ENCODE data around the gene LRMDA. TPM values are rescaled to one million over a fixed set of nuclear protein-coding genes. Genes with fewer than 3 reads are reported as not detected.

Gene LRMDA
- total and polyA plus RNA-seq, 2 of the 8 experiments (the other 6 are each of a cell fraction or from before 2014, with no cell fraction given), result 0.86 to 2.8 TPM

DNA sequence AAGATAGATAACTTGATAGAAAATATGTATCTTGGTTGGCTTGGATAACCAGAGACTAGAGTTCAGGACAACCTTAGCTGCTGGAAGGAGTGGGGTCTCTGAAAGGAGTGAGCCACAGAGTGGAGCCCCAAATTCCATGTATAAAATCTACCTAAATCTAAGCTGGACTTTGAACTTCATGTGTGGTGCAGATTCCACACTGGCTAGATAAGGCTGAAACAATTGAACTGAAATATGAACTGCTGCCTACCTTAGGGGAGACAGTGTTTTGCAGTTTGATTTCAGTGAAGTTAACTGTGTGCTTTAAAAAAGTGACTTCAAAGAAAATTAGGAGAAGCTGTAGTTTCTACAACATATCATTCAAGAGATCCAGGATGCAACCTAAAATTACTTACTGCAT is 123.9 kb downstream of the LRMDA start:
- H3K4me1 ChIP-seq (replicated peaks in 1 of 4; ENCODE audit: control insufficient read depth in 3 of 4, insufficient read depth in 4 of 4, low read length in 3 of 4), result no peaks in the 10 kb centered on the region
- H2BK120ac ChIP-seq (replicated peaks; ENCODE audit: low read depth, low read length), result no peak overlapping the region
- H3K27ac ChIP-seq (ENCODE audit: low read depth, low read length), result no peak overlapping the region
- no peak overlapping the region for H3K18ac ChIP-seq (ENCODE audit: extremely low read depth, low read length)
- H3K14ac ChIP-seq (ENCODE audit: insufficient read length), result no peak overlapping the region
- no peak for DNase-seq (ENCODE audit: low read depth in 1 of 2, low spot score in 2 of 2)
- no peak overlapping the region for H2AK5ac ChIP-seq (ENCODE audit: low read depth, low read length)
- no peak overlapping the region for H3K4ac ChIP-seq (replicated peaks; ENCODE audit: insufficient read length, low read depth, low read length)
- H3K4me3 ChIP-seq (ENCODE audit: extremely low read depth in 1 of 4, insufficient read depth in 2 of 4, low read depth in 3 of 4, low read length in 4 of 4), result no peak overlapping the region
- H4K5ac ChIP-seq (ENCODE audit: insufficient read length, low read depth, low read length), result no peak overlapping the region
- H4K8ac ChIP-seq (ENCODE audit: extremely low read depth, insufficient read depth, low read length), result no peak overlapping the region
- H3K79me2 ChIP-seq (ENCODE audit: control insufficient read depth in 1 of 2, insufficient read depth in 2 of 2, low read length in 2 of 2), result no peaks in the 10 kb centered on the region
- no peaks in the 10 kb centered on the region for H3K36me3 ChIP-seq (ENCODE audit: control insufficient read depth in 2 of 4, insufficient read depth in 4 of 4, low read length in 3 of 4)
- no peak overlapping the region for H2BK15ac ChIP-seq (ENCODE audit: low read length)
- H3K23ac ChIP-seq (ENCODE audit: insufficient read length), result no peak overlapping the region
- no peak overlapping the region for H2BK20ac ChIP-seq (ENCODE audit: low read length)
- no peak overlapping the region for H3K56ac ChIP-seq (replicated peaks; ENCODE audit: insufficient read length, low read depth, low read length)
- no peaks in the 10 kb centered on the region for H4K20me1 ChIP-seq (replicated peaks in 1 of 2; ENCODE audit: control insufficient read depth in 1 of 2, insufficient read depth in 2 of 2, low read length in 2 of 2)
- H3K9ac ChIP-seq (replicated peaks in 1 of 4; ENCODE audit: extremely low read depth in 1 of 4, low read depth in 3 of 4, low read length in 3 of 4), result no peak overlapping the region
- FAIRE-seq, result no peak
- no peaks in the 10 kb centered on the region for H3K27me3 ChIP-seq (replicated peaks in 1 of 4; ENCODE audit: control insufficient read depth in 3 of 4, extremely low read depth in 1 of 4, insufficient read depth in 3 of 4, low read length in 3 of 4)
- H2BK12ac ChIP-seq (ENCODE audit: low read depth, low read length), result no peak overlapping the region
- no peak overlapping the region for H2AFZ ChIP-seq (ENCODE audit: low read length)
- POLR2A ChIA-PET (ENCODE audit: partially characterized antibody), result no interaction called here
- H2BK5ac ChIP-seq (ENCODE audit: low read depth, low read length), result no peak overlapping the region
- H3K4me2 ChIP-seq (ENCODE audit: insufficient read depth in 1 of 2, low read depth in 2 of 2, low read length in 2 of 2), result no peak overlapping the region
- H3K79me1 ChIP-seq (ENCODE audit: low read depth, low read length), result no peaks in the 10 kb centered on the region
- no peaks in the 10 kb centered on the region for H3K23me2 ChIP-seq (ENCODE audit: low read depth, low read length)
- CTCF ChIA-PET (ENCODE audit: partially characterized antibody), result interaction anchor here (0.5 to 1.1 kb wide), 3 partner anchors 10 to 482 kb away, joined by 3 read pairs; no protein-coding TSS in a partner anchor
- no peak overlapping the region for H4K91ac ChIP-seq (replicated peaks; ENCODE audit: insufficient read length, low read length)
- no peaks in the 10 kb centered on the region; a peak in 1 of 4 replicates for H3K9me3 ChIP-seq (ENCODE audit: insufficient read depth in 2 of 2, low read depth in 1 of 2, low read length in 1 of 2)
- no peak for TF ChIP-seq TCF12 (IDR thresholded peaks at IDR 0.05; ENCODE audit: low read depth, low read length)
- no peak for TF ChIP-seq SIRT6 (IDR thresholded peaks at IDR 0.05; ENCODE audit: low read length)
- TF ChIP-seq ZNF274 (IDR thresholded peaks at IDR 0.05; ENCODE audit: borderline replicate concordance, extremely low read depth, low read length), result no peak
- no peak for TF ChIP-seq RFX5 (IDR thresholded peaks at IDR 0.05; ENCODE audit: borderline replicate concordance, low read depth, low read length)
- no peak for TF ChIP-seq POLR2A (IDR thresholded peaks at IDR 0.05; ENCODE audit: control extremely low read depth in 1 of 2, low read depth in 2 of 2, low read length in 2 of 2)
- TF ChIP-seq POU5F1 (IDR thresholded peaks at IDR 0.05; ENCODE audit: low read depth, low read length), result no peak
- TF ChIP-seq, protein P1, sequence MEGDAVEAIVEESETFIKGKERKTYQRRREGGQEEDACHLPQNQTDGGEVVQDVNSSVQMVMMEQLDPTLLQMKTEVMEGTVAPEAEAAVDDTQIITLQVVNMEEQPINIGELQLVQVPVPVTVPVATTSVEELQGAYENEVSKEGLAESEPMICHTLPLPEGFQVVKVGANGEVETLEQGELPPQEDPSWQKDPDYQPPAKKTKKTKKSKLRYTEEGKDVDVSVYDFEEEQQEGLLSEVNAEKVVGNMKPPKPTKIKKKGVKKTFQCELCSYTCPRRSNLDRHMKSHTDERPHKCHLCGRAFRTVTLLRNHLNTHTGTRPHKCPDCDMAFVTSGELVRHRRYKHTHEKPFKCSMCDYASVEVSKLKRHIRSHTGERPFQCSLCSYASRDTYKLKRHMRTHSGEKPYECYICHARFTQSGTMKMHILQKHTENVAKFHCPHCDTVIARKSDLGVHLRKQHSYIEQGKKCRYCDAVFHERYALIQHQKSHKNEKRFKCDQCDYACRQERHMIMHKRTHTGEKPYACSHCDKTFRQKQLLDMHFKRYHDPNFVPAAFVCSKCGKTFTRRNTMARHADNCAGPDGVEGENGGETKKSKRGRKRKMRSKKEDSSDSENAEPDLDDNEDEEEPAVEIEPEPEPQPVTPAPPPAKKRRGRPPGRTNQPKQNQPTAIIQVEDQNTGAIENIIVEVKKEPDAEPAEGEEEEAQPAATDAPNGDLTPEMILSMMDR (IDR thresholded peaks at IDR 0.05; ENCODE audit: control extremely low read depth in 1 of 3, insufficient read depth in 1 of 3, low read depth in 1 of 3, low read length in 3 of 3), result no peak
- no peak for TF ChIP-seq PHF8 (conservative IDR thresholded peaks at IDR 0.05; ENCODE audit: low read depth, low read length)
- TF ChIP-seq GTF2F1 (IDR thresholded peaks at IDR 0.05; ENCODE audit: borderline replicate concordance, low read depth, low read length), result no peak
- TF ChIP-seq KDM5A (IDR thresholded peaks at IDR 0.05; ENCODE audit: low read length), result no peak
- TF ChIP-seq HDAC2 (IDR thresholded peaks at IDR 0.05; ENCODE audit: borderline replicate concordance in 1 of 2, low read depth in 2 of 2, low read length in 2 of 2), result no peak
- TF ChIP-seq RXRA (IDR thresholded peaks at IDR 0.05; ENCODE audit: insufficient read depth, low read depth, low read length), result no peak
- TF ChIP-seq RAD21 (IDR thresholded peaks at IDR 0.05 in 1 of 2, conservative IDR thresholded peaks at IDR 0.05 in 1 of 2; ENCODE audit: low read depth in 2 of 2, low read length in 2 of 2), result no peak
